WTC11 (cell line): Measurements from ENCODE around the gene RNF146. TPM values are rescaled to one million over a fixed set of nuclear protein-coding genes. Genes with fewer than 3 reads are reported as not detected.

Experiments
- ATAC-seq: fragments of 200-7000 bp; cut with Tn5 transposase; 2 replicates; pipeline ENCODE4 v1.10.0; 2021; ENCODE audit warnings: mild to moderate bottlenecking, moderate library complexity
- CTCF ChIA-PET: fragments of 300-600 bp; sonication (Branson Sonifier 250); formaldehyde crosslinking; loops from one replicate; lab custom pipeline; 2021; ENCODE audit warnings: antibody characterized with exemption; lab: Charles Lee
- POLR2A ChIA-PET: fragments of 350-600 bp; sonication (Branson Sonifier 250); formaldehyde crosslinking; loops from one replicate; lab custom pipeline; 2021; ENCODE audit warnings: antibody characterized with exemption; lab: Charles Lee
- DNase-seq: peaks from one replicate; pipeline ENCODE4 v3.0.0; 2021; ENCODE audit warnings: low spot score
- H3K27ac Mint-ChIP-seq: 2 replicates; pipeline ENCODE4 v1.8.0; 2021; ENCODE audit warnings: mixed read lengths
- H3K27me3 Mint-ChIP-seq: 2 replicates; pipeline ENCODE4 v1.8.0; 2021; ENCODE audit warnings: low read depth, mild to moderate bottlenecking, moderate library complexity, mixed read lengths
- H3K36me3 Mint-ChIP-seq: 2 replicates; pipeline ENCODE4 v1.8.0; 2021; ENCODE audit warnings: mixed read lengths
- H3K4me1 Mint-ChIP-seq: 2 replicates; pipeline ENCODE4 v1.8.0; 2022; ENCODE audit warnings: mixed read lengths
- H3K4me3 Mint-ChIP-seq: 2 replicates; pipeline ENCODE4 v1.8.0; 2021; ENCODE audit warnings: mild to moderate bottlenecking, moderate library complexity, mixed read lengths
- H3K9me3 Mint-ChIP-seq: 2 replicates; pipeline ENCODE4 v1.8.0; 2021; ENCODE audit warnings: mixed read lengths
- CREB1 ChIP-seq: sonication (generic); formaldehyde crosslinking; IDR thresholded peaks from 2 replicates; pipeline ENCODE4 v1.8.0; 2023; ENCODE audit warnings: mild to moderate bottlenecking, missing genetic modification reagents
- EMX1 ChIP-seq: fragments of 250-450 bp; sonication (Bioruptor Pico); IDR thresholded peaks from 2 replicates; pipeline ENCODE4 v1.8.0; 2021; ENCODE audit warnings: mild to moderate bottlenecking
- FOXP1 ChIP-seq: sonication (generic); formaldehyde crosslinking; IDR thresholded peaks from 2 replicates; pipeline ENCODE4 v1.8.0; 2022; ENCODE audit warnings: missing genetic modification reagents, mild to moderate bottlenecking, moderate library complexity, borderline replicate concordance
- SMAD4 ChIP-seq: sonication (generic); formaldehyde crosslinking; IDR thresholded peaks from 2 replicates; pipeline ENCODE4 v1.8.0; 2022; ENCODE audit warnings: mild to moderate bottlenecking, missing genetic modification reagents
- SOX15 ChIP-seq: fragments of 250-450 bp; sonication (Bioruptor Pico); IDR thresholded peaks from 2 replicates; pipeline ENCODE4 v1.9.0; 2021; ENCODE audit warnings: mild to moderate bottlenecking
- TCF7 ChIP-seq: sonication (generic); formaldehyde crosslinking; IDR thresholded peaks from 2 replicates; pipeline ENCODE4 v1.8.0; 2022; ENCODE audit warnings: mild to moderate bottlenecking, low read depth, missing genetic modification reagents, moderate library complexity
- TEAD4 ChIP-seq: sonication (generic); formaldehyde crosslinking; IDR thresholded peaks from 2 replicates; pipeline ENCODE4 v1.8.0; 2022; ENCODE audit warnings: mild to moderate bottlenecking, missing genetic modification reagents
- ZNF121 ChIP-seq: sonication (generic); formaldehyde crosslinking; IDR thresholded peaks from 2 replicates; pipeline ENCODE4 v1.8.0; 2023; ENCODE audit warnings: missing genetic modification reagents
- ZNF219 ChIP-seq: sonication (generic); formaldehyde crosslinking; IDR thresholded peaks from 2 replicates; pipeline ENCODE4 v1.8.0; 2023; ENCODE audit warnings: missing genetic modification reagents, mild to moderate bottlenecking, borderline replicate concordance
- total RNA-seq: library from RNA; stranded (reverse); gene quantifications from 3 replicates; pipeline ENCODE4 v1.2.3, GENCODE V29; 2021
- TF ChIP-seq, protein P1 (sequence below): fragments of 250-450 bp; sonication (Bioruptor Pico); IDR thresholded peaks from 2 replicates; pipeline ENCODE4 v1.8.0; 2021; ENCODE audit warnings: mild to moderate bottlenecking
- TF ChIP-seq, protein P2 (sequence below): sonication (generic); formaldehyde crosslinking; IDR thresholded peaks from 2 replicates; pipeline ENCODE4 v1.8.1; 2023; ENCODE audit warnings: mild to moderate bottlenecking, missing genetic modification reagents
- TF ChIP-seq, protein P3 (sequence below): fragments of 250-450 bp; sonication (Bioruptor Pico); IDR thresholded peaks from 2 replicates; pipeline ENCODE4 v1.9.0; 2021; ENCODE audit warnings: mild to moderate bottlenecking, borderline replicate concordance
- TF ChIP-seq, protein P4 (sequence below): fragments of 250-450 bp; sonication (Bioruptor Pico); IDR thresholded peaks from 2 replicates; pipeline ENCODE4 v1.9.0; 2021; ENCODE audit warnings: moderate library complexity, mild to moderate bottlenecking, inconsistent platforms, borderline replicate concordance
- TF ChIP-seq, protein P5 (sequence below): sonication (generic); formaldehyde crosslinking; IDR thresholded peaks from 2 replicates; pipeline ENCODE4 v1.8.0; 2023; ENCODE audit warnings: missing genetic modification reagents, mild to moderate bottlenecking, borderline replicate concordance
- TF ChIP-seq, protein P6 (sequence below): fragments of 250-450 bp; sonication (Bioruptor Pico); conservative IDR thresholded peaks from 2 replicates; pipeline ENCODE4 v1.9.0; 2021; ENCODE audit warnings: mild to moderate bottlenecking

The RNF146 gene
- total RNA-seq, 1 experiment from 2014 or later: 27.3 TPM

DNA sequence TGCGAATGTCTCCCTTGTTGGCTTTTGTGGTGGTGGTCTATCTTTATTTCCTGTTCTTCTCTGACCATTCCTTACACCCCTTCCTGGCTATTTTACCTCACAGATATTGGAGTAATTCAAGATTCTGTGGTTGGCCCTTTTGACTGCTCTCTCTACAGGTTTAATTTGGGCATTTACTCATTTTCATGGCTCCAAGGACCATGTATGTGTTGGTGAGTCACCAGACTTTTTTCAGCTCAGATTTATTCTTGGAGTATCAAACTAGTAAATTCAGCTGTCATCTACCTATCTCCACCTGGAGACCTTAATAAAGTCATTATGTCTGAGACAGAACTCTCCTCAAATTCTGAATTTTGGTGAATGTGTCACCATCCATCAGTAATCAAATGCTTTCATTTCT lies 15.5 kb downstream of the RNF146 start:
- POLR2A ChIA-PET: no interaction called here
- Mint-ChIP-seq H3K9me3 (no peaks in the 10 kb centered on the region), H3K27ac (no peak overlapping the region), H3K36me3 (peaks cover 40% of the 10 kb centered on the region), H3K4me1 (no peaks in the 10 kb centered on the region), H3K27me3 (no peaks in the 10 kb centered on the region), H3K4me3 (no peak overlapping the region)
- ATAC-seq (no peak), DNase-seq (no peak)
- TF ChIP-seq TEAD4 (CRISPR knock-in tag) (no peak), ZNF219 (CRISPR knock-in tag) (no peak), FOXP1 (CRISPR knock-in tag) (no peak), TCF7 (no peak), CREB1 (CRISPR knock-in tag) (no peak), SMAD4 (CRISPR knock-in tag) (no peak), EMX1 (CRISPR knock-in tag) (no peak), ZNF121 (CRISPR knock-in tag) (no peak)
- TF ChIP-seq, protein P1, sequence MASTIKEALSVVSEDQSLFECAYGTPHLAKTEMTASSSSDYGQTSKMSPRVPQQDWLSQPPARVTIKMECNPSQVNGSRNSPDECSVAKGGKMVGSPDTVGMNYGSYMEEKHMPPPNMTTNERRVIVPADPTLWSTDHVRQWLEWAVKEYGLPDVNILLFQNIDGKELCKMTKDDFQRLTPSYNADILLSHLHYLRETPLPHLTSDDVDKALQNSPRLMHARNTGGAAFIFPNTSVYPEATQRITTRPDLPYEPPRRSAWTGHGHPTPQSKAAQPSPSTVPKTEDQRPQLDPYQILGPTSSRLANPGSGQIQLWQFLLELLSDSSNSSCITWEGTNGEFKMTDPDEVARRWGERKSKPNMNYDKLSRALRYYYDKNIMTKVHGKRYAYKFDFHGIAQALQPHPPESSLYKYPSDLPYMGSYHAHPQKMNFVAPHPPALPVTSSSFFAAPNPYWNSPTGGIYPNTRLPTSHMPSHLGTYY (CRISPR knock-in tag): no peak
- TF ChIP-seq, protein P2, sequence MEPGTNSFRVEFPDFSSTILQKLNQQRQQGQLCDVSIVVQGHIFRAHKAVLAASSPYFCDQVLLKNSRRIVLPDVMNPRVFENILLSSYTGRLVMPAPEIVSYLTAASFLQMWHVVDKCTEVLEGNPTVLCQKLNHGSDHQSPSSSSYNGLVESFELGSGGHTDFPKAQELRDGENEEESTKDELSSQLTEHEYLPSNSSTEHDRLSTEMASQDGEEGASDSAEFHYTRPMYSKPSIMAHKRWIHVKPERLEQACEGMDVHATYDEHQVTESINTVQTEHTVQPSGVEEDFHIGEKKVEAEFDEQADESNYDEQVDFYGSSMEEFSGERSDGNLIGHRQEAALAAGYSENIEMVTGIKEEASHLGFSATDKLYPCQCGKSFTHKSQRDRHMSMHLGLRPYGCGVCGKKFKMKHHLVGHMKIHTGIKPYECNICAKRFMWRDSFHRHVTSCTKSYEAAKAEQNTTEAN (CRISPR knock-in tag): no peak
- TF ChIP-seq, protein P3, sequence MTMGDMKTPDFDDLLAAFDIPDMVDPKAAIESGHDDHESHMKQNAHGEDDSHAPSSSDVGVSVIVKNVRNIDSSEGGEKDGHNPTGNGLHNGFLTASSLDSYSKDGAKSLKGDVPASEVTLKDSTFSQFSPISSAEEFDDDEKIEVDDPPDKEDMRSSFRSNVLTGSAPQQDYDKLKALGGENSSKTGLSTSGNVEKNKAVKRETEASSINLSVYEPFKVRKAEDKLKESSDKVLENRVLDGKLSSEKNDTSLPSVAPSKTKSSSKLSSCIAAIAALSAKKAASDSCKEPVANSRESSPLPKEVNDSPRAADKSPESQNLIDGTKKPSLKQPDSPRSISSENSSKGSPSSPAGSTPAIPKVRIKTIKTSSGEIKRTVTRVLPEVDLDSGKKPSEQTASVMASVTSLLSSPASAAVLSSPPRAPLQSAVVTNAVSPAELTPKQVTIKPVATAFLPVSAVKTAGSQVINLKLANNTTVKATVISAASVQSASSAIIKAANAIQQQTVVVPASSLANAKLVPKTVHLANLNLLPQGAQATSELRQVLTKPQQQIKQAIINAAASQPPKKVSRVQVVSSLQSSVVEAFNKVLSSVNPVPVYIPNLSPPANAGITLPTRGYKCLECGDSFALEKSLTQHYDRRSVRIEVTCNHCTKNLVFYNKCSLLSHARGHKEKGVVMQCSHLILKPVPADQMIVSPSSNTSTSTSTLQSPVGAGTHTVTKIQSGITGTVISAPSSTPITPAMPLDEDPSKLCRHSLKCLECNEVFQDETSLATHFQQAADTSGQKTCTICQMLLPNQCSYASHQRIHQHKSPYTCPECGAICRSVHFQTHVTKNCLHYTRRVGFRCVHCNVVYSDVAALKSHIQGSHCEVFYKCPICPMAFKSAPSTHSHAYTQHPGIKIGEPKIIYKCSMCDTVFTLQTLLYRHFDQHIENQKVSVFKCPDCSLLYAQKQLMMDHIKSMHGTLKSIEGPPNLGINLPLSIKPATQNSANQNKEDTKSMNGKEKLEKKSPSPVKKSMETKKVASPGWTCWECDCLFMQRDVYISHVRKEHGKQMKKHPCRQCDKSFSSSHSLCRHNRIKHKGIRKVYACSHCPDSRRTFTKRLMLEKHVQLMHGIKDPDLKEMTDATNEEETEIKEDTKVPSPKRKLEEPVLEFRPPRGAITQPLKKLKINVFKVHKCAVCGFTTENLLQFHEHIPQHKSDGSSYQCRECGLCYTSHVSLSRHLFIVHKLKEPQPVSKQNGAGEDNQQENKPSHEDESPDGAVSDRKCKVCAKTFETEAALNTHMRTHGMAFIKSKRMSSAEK (CRISPR knock-in tag): no peak
- CTCF ChIA-PET: interaction anchor here (0.9 to 1.5 kb wide), 2 partner anchors 16 to 234 kb away, joined by 3 read pairs; no protein-coding TSS in a partner anchor

DNA sequence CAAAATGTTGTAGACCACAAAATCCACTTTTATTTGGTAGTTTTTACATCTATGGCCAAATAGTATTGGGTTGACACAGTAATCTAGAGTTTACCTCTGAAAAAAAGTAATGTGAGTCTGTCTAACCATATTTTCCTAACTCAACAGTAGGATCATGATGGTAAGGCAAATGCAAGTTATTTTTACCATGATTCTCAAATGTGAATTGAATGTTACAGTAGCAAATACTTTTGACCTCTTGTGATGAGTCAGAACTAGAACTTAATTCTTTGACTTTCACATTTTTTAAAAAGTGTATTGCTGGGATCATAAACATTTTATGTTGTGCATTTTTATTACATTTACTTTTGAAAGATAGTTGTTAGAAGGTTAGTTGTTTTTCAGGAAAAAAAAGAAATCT lies 22.0 kb downstream of the RNF146 start:
- POLR2A ChIA-PET: interaction anchor here (1.0 kb wide), 2 partner anchors 9 to 22 kb away, joined by 3 to 4 read pairs; partner anchors contain the start of gene RNF146
- Mint-ChIP-seq H3K4me3 (no peak overlapping the region), H3K9me3 (no peaks in the 10 kb centered on the region), H3K27ac (no peak overlapping the region), H3K4me1 (peaks cover 22% of the 10 kb centered on the region), H3K27me3 (no peaks in the 10 kb centered on the region), H3K36me3 (peaks cover 29% of the 10 kb centered on the region)
- no peak for DNase-seq
- CTCF ChIA-PET: no interaction called here
- no peak for TF ChIP-seq TCF7
- TF ChIP-seq, protein P4, sequence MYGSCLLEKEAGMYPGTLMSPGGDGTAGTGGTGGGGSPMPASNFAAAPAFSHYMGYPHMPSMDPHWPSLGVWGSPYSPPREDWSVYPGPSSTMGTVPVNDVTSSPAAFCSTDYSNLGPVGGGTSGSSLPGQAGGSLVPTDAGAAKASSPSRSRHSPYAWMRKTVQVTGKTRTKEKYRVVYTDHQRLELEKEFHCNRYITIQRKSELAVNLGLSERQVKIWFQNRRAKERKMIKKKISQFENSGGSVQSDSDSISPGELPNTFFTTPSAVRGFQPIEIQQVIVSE (CRISPR knock-in tag): no peak
- ATAC-seq: no peak

DNA sequence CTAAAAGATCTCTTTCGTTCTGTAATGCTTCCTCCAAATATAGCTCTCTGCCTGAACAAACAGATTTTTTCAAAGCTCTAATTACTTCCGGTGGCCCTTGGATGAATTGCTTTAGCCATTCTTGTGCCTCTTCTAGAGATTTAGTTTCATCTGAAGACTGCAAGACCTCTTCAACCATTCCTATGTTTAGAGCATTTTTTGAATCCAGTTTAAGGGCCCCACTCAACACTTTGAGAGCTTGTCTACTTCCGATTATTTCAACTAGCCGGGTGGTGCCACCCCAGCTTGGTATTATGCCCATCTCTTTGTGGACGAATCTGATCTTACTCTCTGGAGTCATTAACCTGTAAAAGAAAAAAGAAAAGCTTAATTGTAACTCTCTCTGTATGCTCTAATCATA lies 23.3 kb downstream of the RNF146 start:
- Mint-ChIP-seq H3K4me3 (no peak overlapping the region), H3K27ac (peak overlapping the region; percentile 42), H3K9me3 (no peaks in the 10 kb centered on the region), H3K36me3 (peaks cover 26% of the 10 kb centered on the region), H3K4me1 (peaks cover 25% of the 10 kb centered on the region), H3K27me3 (no peaks in the 10 kb centered on the region)
- DNase-seq: no peak
- POLR2A ChIA-PET: interaction anchor here (1.0 kb wide), 2 partner anchors 8 to 23 kb away, joined by 3 to 4 read pairs; partner anchors contain the start of gene RNF146
- no peak for ATAC-seq
- CTCF ChIA-PET: interaction anchor here (0.8 to 3.3 kb wide), 2 partner anchors 24 to 103 kb away, joined by 6 to 10 read pairs; partner anchors contain the start of gene RNF146
- TF ChIP-seq, protein P5, sequence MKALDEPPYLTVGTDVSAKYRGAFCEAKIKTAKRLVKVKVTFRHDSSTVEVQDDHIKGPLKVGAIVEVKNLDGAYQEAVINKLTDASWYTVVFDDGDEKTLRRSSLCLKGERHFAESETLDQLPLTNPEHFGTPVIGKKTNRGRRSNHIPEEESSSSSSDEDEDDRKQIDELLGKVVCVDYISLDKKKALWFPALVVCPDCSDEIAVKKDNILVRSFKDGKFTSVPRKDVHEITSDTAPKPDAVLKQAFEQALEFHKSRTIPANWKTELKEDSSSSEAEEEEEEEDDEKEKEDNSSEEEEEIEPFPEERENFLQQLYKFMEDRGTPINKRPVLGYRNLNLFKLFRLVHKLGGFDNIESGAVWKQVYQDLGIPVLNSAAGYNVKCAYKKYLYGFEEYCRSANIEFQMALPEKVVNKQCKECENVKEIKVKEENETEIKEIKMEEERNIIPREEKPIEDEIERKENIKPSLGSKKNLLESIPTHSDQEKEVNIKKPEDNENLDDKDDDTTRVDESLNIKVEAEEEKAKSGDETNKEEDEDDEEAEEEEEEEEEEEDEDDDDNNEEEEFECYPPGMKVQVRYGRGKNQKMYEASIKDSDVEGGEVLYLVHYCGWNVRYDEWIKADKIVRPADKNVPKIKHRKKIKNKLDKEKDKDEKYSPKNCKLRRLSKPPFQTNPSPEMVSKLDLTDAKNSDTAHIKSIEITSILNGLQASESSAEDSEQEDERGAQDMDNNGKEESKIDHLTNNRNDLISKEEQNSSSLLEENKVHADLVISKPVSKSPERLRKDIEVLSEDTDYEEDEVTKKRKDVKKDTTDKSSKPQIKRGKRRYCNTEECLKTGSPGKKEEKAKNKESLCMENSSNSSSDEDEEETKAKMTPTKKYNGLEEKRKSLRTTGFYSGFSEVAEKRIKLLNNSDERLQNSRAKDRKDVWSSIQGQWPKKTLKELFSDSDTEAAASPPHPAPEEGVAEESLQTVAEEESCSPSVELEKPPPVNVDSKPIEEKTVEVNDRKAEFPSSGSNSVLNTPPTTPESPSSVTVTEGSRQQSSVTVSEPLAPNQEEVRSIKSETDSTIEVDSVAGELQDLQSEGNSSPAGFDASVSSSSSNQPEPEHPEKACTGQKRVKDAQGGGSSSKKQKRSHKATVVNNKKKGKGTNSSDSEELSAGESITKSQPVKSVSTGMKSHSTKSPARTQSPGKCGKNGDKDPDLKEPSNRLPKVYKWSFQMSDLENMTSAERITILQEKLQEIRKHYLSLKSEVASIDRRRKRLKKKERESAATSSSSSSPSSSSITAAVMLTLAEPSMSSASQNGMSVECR (CRISPR knock-in tag): no peak
- TF ChIP-seq, protein P6, sequence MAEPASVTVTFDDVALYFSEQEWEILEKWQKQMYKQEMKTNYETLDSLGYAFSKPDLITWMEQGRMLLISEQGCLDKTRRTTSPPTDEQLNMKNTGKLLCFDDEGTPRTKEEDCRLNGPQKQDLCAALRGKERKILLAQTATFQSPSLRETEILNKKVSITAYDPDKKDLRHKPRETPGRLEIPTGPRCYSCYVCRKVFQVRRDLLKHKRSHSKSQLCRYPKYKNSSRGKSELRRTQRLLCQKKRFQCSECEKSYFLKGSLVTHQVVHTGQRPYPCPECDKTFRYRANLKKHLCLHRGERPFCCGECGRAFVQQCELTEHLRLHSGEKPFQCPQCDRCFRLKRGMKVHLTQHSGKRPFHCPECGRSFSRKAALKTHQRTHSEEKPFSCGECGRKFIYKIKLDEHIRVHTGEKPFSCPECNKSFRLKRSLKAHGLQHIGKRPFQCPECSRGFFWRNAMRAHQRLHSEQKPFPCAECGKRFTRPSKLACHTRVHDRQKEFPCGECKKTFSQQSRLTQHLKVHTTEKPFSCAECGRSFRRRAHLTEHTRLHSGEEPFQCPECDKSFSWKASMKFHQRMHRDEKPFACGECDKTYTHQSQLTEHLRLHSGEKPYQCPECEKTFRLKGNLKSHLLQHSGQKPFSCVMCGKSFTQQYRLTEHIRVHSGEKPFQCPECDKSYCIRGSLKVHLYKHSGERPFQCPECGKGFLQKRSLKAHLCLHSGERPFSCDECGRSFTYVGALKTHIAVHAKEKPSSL (CRISPR knock-in tag): no peak
- TF ChIP-seq SOX15 (CRISPR knock-in tag): no peak
